Mesenchymal stem cell (in vitro differentiated cells and primary cell): ENCODE measurements around the gene C1QB.

Experiments used
- DNase-seq: peaks from one replicate; pipeline ENCODE4 v3.0.0-alpha.2; 2013
- H2AFZ ChIP-seq: one replicate; pipeline ENCODE4 v1.6.1; 2013; ENCODE audit warnings: low read depth, mild to moderate bottlenecking, control low read depth, inconsistent platforms, low read length, moderate library complexity
- H2AK5ac ChIP-seq: 2 replicates; pipeline ENCODE4 v1.6.1; 2013; ENCODE audit warnings: low read length, moderate library complexity, mild to moderate bottlenecking, inconsistent platforms; ENCODE audit not compliant: severe bottlenecking
- H2BK120ac ChIP-seq: one replicate; pipeline ENCODE4 v1.6.1; 2013; ENCODE audit warnings: low read depth, mild to moderate bottlenecking, inconsistent platforms, low read length, moderate library complexity
- H2BK12ac ChIP-seq, 2 experiments: one replicate each; pipeline ENCODE4 v1.6.1; 2013; ENCODE audit warnings: inconsistent platforms in 2 of 2, low read length in 2 of 2, mild to moderate bottlenecking in 2 of 2, moderate library complexity in 2 of 2, control low read depth in 1 of 2
- H2BK15ac ChIP-seq: one replicate; pipeline ENCODE4 v1.6.1; 2013; ENCODE audit warnings: mild to moderate bottlenecking, low read depth, inconsistent platforms; ENCODE audit not compliant: poor library complexity, severe bottlenecking
- H2BK5ac ChIP-seq: 2 replicates; pipeline ENCODE4 v1.6.1; 2013; ENCODE audit warnings: low read depth, mild to moderate bottlenecking, low read length, control low read depth, inconsistent platforms; ENCODE audit not compliant: poor library complexity, severe bottlenecking
- H3K14ac ChIP-seq, 2 experiments: one replicate each; pipeline ENCODE4 v1.6.1; 2013; ENCODE audit warnings: inconsistent platforms in 2 of 2, low read length in 2 of 2, control low read depth in 1 of 2, mild to moderate bottlenecking in 1 of 2, moderate library complexity in 1 of 2
- H3K18ac ChIP-seq, 2 experiments: one replicate each; pipeline ENCODE4 v1.6.1; 2013; ENCODE audit warnings: inconsistent platforms in 2 of 2, low read length in 2 of 2, control low read depth in 1 of 2, low read depth in 1 of 2, mild to moderate bottlenecking in 1 of 2
- H3K23ac ChIP-seq, 2 experiments: one replicate each; pipeline ENCODE4 v1.6.1; 2013; ENCODE audit warnings: inconsistent platforms in 2 of 2, low read length in 2 of 2, mild to moderate bottlenecking in 2 of 2, moderate library complexity in 2 of 2, control low read depth in 1 of 2
- H3K27ac ChIP-seq: 2 replicates; pipeline ENCODE4 v1.5.1; 2013; ENCODE audit warnings: mild to moderate bottlenecking, moderate library complexity, low read length, control low read depth, inconsistent platforms; ENCODE audit not compliant: poor library complexity, severe bottlenecking
- H3K27me3 ChIP-seq, 2 experiments: 2 replicates each; pipeline versions ENCODE4 v1.6.1 to v1.7.0; 2013; ENCODE audit warnings: low read length in 2 of 2, mild to moderate bottlenecking in 2 of 2, moderate library complexity in 2 of 2, control low read depth in 1 of 2, inconsistent platforms in 1 of 2; ENCODE audit not compliant: control insufficient read depth in 1 of 2, insufficient read depth in 1 of 2
- H3K36me3 ChIP-seq, 2 experiments: 2 replicates each; pipeline versions ENCODE4 v1.6.1 to v1.7.0; 2013; ENCODE audit warnings: low read length in 2 of 2, control low read depth in 1 of 2, inconsistent platforms in 1 of 2, low read depth in 1 of 2, mild to moderate bottlenecking in 1 of 2; ENCODE audit not compliant: insufficient read depth in 2 of 2, control insufficient read depth in 1 of 2
- H3K4ac ChIP-seq, 2 experiments: one replicate each; pipeline ENCODE4 v1.6.1; 2013; ENCODE audit warnings: inconsistent platforms in 2 of 2, low read length in 2 of 2, mild to moderate bottlenecking in 2 of 2, moderate library complexity in 2 of 2, control low read depth in 1 of 2, low read depth in 1 of 2
- H3K4me1 ChIP-seq: 2 replicates; pipeline ENCODE4 v1.6.1; 2013; ENCODE audit warnings: low read depth, low read length, control low read depth; ENCODE audit not compliant: control insufficient read depth, insufficient read depth
- H3K4me2 ChIP-seq: 2 replicates; pipeline ENCODE4 v1.6.1; 2013; ENCODE audit warnings: low read length, mild to moderate bottlenecking, inconsistent platforms; ENCODE audit not compliant: poor library complexity, severe bottlenecking
- H3K4me3 ChIP-seq, 2 experiments: 2 replicates each; pipeline versions ENCODE4 v1.5.1 to v1.7.0; 2013; ENCODE audit warnings: low read length in 2 of 2, mild to moderate bottlenecking in 2 of 2, control low read depth in 1 of 2, low read depth in 1 of 2; ENCODE audit not compliant: insufficient read depth in 1 of 2
- H3K79me1 ChIP-seq: replicated peaks from 2 replicates; pipeline ENCODE4 v1.6.1; 2013; ENCODE audit warnings: mild to moderate bottlenecking, control low read depth, low read length, inconsistent platforms; ENCODE audit not compliant: poor library complexity, severe bottlenecking
- H3K9ac ChIP-seq: 2 replicates; pipeline ENCODE4 v1.7.0; 2013; ENCODE audit warnings: mild to moderate bottlenecking, low read length, moderate library complexity
- H3K9me3 ChIP-seq: 2 replicates; pipeline ENCODE4 v1.7.0; 2013; ENCODE audit warnings: mild to moderate bottlenecking, low read length; ENCODE audit not compliant: control insufficient read depth
- H4K8ac ChIP-seq: one replicate; pipeline ENCODE4 v1.6.1; 2013; ENCODE audit warnings: inconsistent platforms, mild to moderate bottlenecking, low read length, moderate library complexity
- H4K91ac ChIP-seq: one replicate; pipeline ENCODE4 v1.6.1; 2013; ENCODE audit warnings: mild to moderate bottlenecking, low read length, inconsistent platforms
- WGBS: methylation state at CpG from one replicate; pipeline ENCODE4 v1.1.7; 2013; ENCODE audit warnings: mixed read lengths; 5-methylcytosine and 5-hydroxymethylcytosine counted together

Gene C1QB

GRCh38 chr1:22670352-22670975, 17.4 kb downstream of the C1QB start:
- DNase-seq, result no peak
- H3K4me3 ChIP-seq, result no peak overlapping the region
- no peaks in the 10 kb centered on the region for H3K9me3 ChIP-seq
- H3K4me2 ChIP-seq, result no peak overlapping the region
- H3K27me3 ChIP-seq, result peaks cover 52 to 92% of the 10 kb centered on the region in 2 experiments
- no peaks in the 10 kb centered on the region for H3K36me3 ChIP-seq
- H3K4me1 ChIP-seq, result peaks cover 7% of the 10 kb centered on the region
- H3K23ac ChIP-seq, result no peak overlapping the region
- H2AFZ ChIP-seq, result no peak overlapping the region
- H3K27ac ChIP-seq, result no peak overlapping the region
- no peak overlapping the region for H2AK5ac ChIP-seq
- H2BK12ac ChIP-seq, result no peak overlapping the region
- no peak overlapping the region for H3K9ac ChIP-seq
- WGBS, result 66% methylated on average over 12 of the region's 12 CpGs
- no peak overlapping the region for H4K91ac ChIP-seq
- no peak overlapping the region for H4K8ac ChIP-seq
- H2BK120ac ChIP-seq, result no peak overlapping the region
- H2BK5ac ChIP-seq, result no peak overlapping the region
- H3K4ac ChIP-seq, result no peak overlapping the region
- H2BK15ac ChIP-seq, result no peak overlapping the region
- no peaks in the 10 kb centered on the region for H3K79me1 ChIP-seq
- H3K14ac ChIP-seq, result no peak overlapping the region
- no peak overlapping the region for H3K18ac ChIP-seq

- Histone ChIP-seq H3K27ac (no peak overlapping the region), H2AFZ (no peak overlapping the region), H3K9me3 (no peaks in the 10 kb centered on the region), H4K91ac (no peak overlapping the region), H2AK5ac (no peak overlapping the region), H2BK120ac (no peak overlapping the region), H3K36me3 (no peaks in the 10 kb centered on the region), H3K4me2 (no peak overlapping the region), H3K18ac (no peak overlapping the region), H2BK5ac (no peak overlapping the region), H3K9ac (no peak overlapping the region), H3K4me3 (no peak overlapping the region), H3K27me3 (peaks cover 50 to 80% of the 10 kb centered on the region in 2 experiments), H3K79me1 (no peaks in the 10 kb centered on the region), H3K23ac (no peak overlapping the region), H3K4ac (no peak overlapping the region), H2BK12ac (no peak overlapping the region), H2BK15ac (no peak overlapping the region), H3K14ac (no peak overlapping the region), H4K8ac (no peak overlapping the region), H3K4me1 (peaks cover 7% of the 10 kb centered on the region)
- 79% methylated on average over 4 of the region's 4 CpGs for WGBS
- DNase-seq, result no peak
Measured at GRCh38 chr1:22671999-22672398, 19.0 kb downstream of the C1QB start.

DNA sequence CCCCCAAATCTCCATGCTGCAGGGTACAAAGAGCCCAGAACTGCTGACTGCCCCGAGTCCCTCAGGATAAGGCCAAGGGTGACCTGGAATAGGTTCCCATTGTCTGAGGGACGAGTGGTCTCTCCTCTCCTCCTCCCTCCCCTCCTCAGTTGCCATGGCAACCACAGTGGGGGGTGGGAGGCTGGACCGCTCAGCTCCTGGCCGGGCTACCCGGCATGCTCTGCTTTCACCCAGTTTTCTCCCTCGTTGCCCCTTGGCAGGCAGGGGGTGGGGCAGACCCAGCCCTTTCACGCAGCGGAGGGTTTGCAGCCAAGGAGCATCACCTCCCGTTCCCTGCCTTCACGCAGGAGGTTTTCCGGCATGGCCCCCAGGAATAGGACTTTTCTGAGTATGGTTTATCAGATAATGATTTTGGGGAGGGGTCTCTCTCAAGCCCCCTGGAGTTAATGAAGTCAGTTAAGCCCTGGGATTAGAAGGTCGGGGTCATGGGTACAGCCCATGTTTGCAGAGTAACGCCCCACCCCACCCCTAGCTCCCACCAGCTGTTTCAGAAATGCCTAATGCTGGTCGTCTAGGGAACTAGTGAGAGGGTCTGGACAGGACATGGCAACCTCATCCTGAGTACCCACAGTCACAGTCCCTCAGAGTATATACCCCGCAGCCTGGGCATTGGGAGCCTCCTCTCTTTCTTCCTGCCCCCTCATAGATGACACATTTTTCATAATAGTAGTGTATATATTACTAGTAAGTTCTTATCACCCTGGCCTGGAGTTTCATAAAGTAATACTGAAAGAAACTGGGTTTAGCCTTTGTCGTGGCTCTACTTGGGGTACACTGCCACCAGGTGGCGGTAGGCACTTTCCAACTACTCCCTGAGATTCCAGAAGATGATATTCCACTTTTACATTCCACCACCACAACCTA, 20.7 kb downstream of the C1QB start:
- peak overlapping the region; percentile 11 for H2BK120ac ChIP-seq
- H3K23ac ChIP-seq, result no peak overlapping the region
- H3K14ac ChIP-seq, result no peak overlapping the region
- no peak overlapping the region for H3K4me3 ChIP-seq
- no peak overlapping the region for H3K4me2 ChIP-seq
- H3K4ac ChIP-seq, result no peak overlapping the region
- H3K36me3 ChIP-seq, result no peaks in the 10 kb centered on the region
- no peaks in the 10 kb centered on the region for H3K9me3 ChIP-seq
- H3K27me3 ChIP-seq, result peaks cover 32 to 68% of the 10 kb centered on the region in 2 experiments
- no peak overlapping the region for H2BK5ac ChIP-seq
- H3K79me1 ChIP-seq, result no peaks in the 10 kb centered on the region
- no peak overlapping the region for H4K8ac ChIP-seq
- DNase-seq, result peak; percentile 59
- no peak overlapping the region for H4K91ac ChIP-seq
- no peak overlapping the region for H3K18ac ChIP-seq
- H2AFZ ChIP-seq, result no peak overlapping the region
- no peak overlapping the region for H3K9ac ChIP-seq
- WGBS, result 46% methylated on average over 16 of the region's 17 CpGs
- no peak overlapping the region for H3K27ac ChIP-seq
- H3K4me1 ChIP-seq, result peaks cover 7% of the 10 kb centered on the region
- no peak overlapping the region for H2BK12ac ChIP-seq
- no peak overlapping the region for H2AK5ac ChIP-seq
- no peak overlapping the region for H2BK15ac ChIP-seq

GRCh38 chr1:22674410-22674749, 21.3 kb downstream of the C1QB start:
- Histone ChIP-seq H3K4me2 (no peak overlapping the region), H3K4me3 (no peak overlapping the region), H3K27ac (no peak overlapping the region), H3K18ac (no peak overlapping the region), H3K4ac (no peak overlapping the region), H3K14ac (no peak overlapping the region), H2BK15ac (no peak overlapping the region), H3K27me3 (peaks cover 30 to 61% of the 10 kb centered on the region in 2 experiments), H3K9me3 (no peaks in the 10 kb centered on the region), H2AFZ (no peak overlapping the region), H3K79me1 (no peaks in the 10 kb centered on the region), H2BK5ac (no peak overlapping the region), H3K9ac (no peak overlapping the region), H3K36me3 (no peaks in the 10 kb centered on the region), H3K4me1 (peaks cover 7% of the 10 kb centered on the region), H2BK12ac (no peak overlapping the region), H2AK5ac (no peak overlapping the region), H4K8ac (no peak overlapping the region), H4K91ac (no peak overlapping the region), H3K23ac (no peak overlapping the region), H2BK120ac (no peak overlapping the region)
- 13% methylated on average over 1 of the region's 1 CpG for WGBS
- DNase-seq, result no peak
